IMR-90 (cell line): ENCODE measurements around the gene RDH16. TPM values are rescaled to one million over a fixed set of nuclear protein-coding genes. Genes with fewer than 3 reads are reported as not detected.

Experiments used
- ATAC-seq: fragments of 200-7000 bp; cut with Tn5 transposase; 2 replicates; pipeline ENCODE4 v1.9.1; 2020; ENCODE audit warnings: low read depth, mild to moderate bottlenecking, moderate library complexity
- BruUV-seq: library from RNA; stranded (reverse); fragments of 400-500 nt; replicated peaks from 2 replicates; lab custom pipeline; 2021; lab: Mats Ljungman, UMichigan
- CTCF ChIA-PET: fragments of 300-600 bp; formaldehyde crosslinking; extraction: SDS; loops from one replicate; lab custom pipeline; 2021; ENCODE audit warnings: antibody characterized with exemption; lab: Yijun Ruan, JAX
- POLR2A ChIA-PET: fragments of 300-600 bp; sonication (Branson Sonifier 250); formaldehyde crosslinking; loops from one replicate; lab custom pipeline; 2022; ENCODE audit warnings: antibody characterized with exemption; ENCODE audit not compliant: unreplicated experiment; lab: Charles Lee
- DNase-seq: peaks from one replicate; pipeline ENCODE4 v3.0.0; 2013
- H2AFZ ChIP-seq: replicated peaks from 2 replicates; pipeline ENCODE3; 2013; ENCODE audit warnings: low read length, mild to moderate bottlenecking; ENCODE audit not compliant: poor library complexity
- H2AK5ac ChIP-seq: 2 replicates; pipeline ENCODE4 v1.6.1; 2013; ENCODE audit warnings: low read depth, low read length, inconsistent platforms
- H2AK9ac ChIP-seq: replicated peaks from 2 replicates; pipeline ENCODE3; 2013; ENCODE audit warnings: mild to moderate bottlenecking, low read depth, low read length, moderate library complexity; ENCODE audit not compliant: poor library complexity
- H2BK120ac ChIP-seq: 2 replicates; pipeline ENCODE4 v1.6.1; 2013; ENCODE audit warnings: low read depth, low read length, inconsistent platforms
- H2BK15ac ChIP-seq: 3 replicates; pipeline ENCODE4 v1.6.1; 2013; ENCODE audit warnings: low read depth, low read length, inconsistent platforms
- H2BK20ac ChIP-seq: 2 replicates; pipeline ENCODE4 v1.6.1; 2013; ENCODE audit warnings: low read depth, mild to moderate bottlenecking, inconsistent platforms, low read length, moderate library complexity
- H2BK5ac ChIP-seq: 2 replicates; pipeline ENCODE4 v1.6.1; 2013; ENCODE audit warnings: mild to moderate bottlenecking, low read depth, low read length, inconsistent platforms; ENCODE audit not compliant: poor library complexity, severe bottlenecking
- H3K14ac ChIP-seq: replicated peaks from 2 replicates; pipeline ENCODE4 v1.6.1; 2013; ENCODE audit warnings: low read depth, low read length, inconsistent platforms
- H3K18ac ChIP-seq: 2 replicates; pipeline ENCODE4 v1.6.1; 2013; ENCODE audit warnings: low read depth, low read length, control low read depth
- H3K23ac ChIP-seq: 2 replicates; pipeline ENCODE4 v1.6.1; 2013; ENCODE audit warnings: low read depth, low read length, inconsistent platforms
- H3K27ac ChIP-seq: 2 replicates; pipeline ENCODE4 v1.5.1; 2013; ENCODE audit warnings: mild to moderate bottlenecking, control low read depth, low read length; ENCODE audit not compliant: insufficient read depth
- H3K27me3 ChIP-seq: 2 replicates; pipeline ENCODE4 v1.6.1; 2013; ENCODE audit warnings: low read length; ENCODE audit not compliant: control insufficient read depth, insufficient read depth
- H3K36me3 ChIP-seq: 2 replicates; pipeline ENCODE4 v1.6.1; 2013; ENCODE audit warnings: low read length, mixed read lengths; ENCODE audit not compliant: control insufficient read depth, insufficient read depth
- H3K4ac ChIP-seq: 2 replicates; pipeline ENCODE4 v1.6.1; 2013; ENCODE audit warnings: low read depth, low read length, inconsistent platforms
- H3K4me1 ChIP-seq: 2 replicates; pipeline ENCODE4 v1.6.1; 2013; ENCODE audit warnings: low read length, mixed read lengths; ENCODE audit not compliant: control insufficient read depth, insufficient read depth
- H3K4me2 ChIP-seq: 2 replicates; pipeline ENCODE4 v1.6.1; 2013; ENCODE audit warnings: low read depth, mild to moderate bottlenecking, control low read depth, low read length, moderate library complexity
- H3K4me3 ChIP-seq: 2 replicates; pipeline ENCODE4 v1.5.1; 2013; ENCODE audit warnings: low read depth, mild to moderate bottlenecking, control low read depth, low read length, moderate library complexity; ENCODE audit not compliant: insufficient read depth
- H3K56ac ChIP-seq: 2 replicates; pipeline ENCODE4 v1.6.1; 2013; ENCODE audit warnings: low read length, inconsistent platforms; ENCODE audit not compliant: insufficient read depth; ENCODE audit errors: extremely low read depth
- H3K79me1 ChIP-seq, 2 experiments: 2 replicates each; pipeline ENCODE4 v1.6.1; 2013; ENCODE audit warnings: low read length in 2 of 2, inconsistent platforms in 1 of 2, low read depth in 1 of 2
- H3K9ac ChIP-seq: 2 replicates; pipeline ENCODE4 v1.6.1; 2013; ENCODE audit warnings: low read depth, low read length, control low read depth
- H3K9me1 ChIP-seq: 2 replicates; pipeline ENCODE4 v1.6.1; 2013; ENCODE audit warnings: low read length, inconsistent platforms; ENCODE audit not compliant: insufficient read depth
- H3K9me3 ChIP-seq: 2 replicates; pipeline ENCODE4 v1.6.1; 2013; ENCODE audit warnings: low read length; ENCODE audit not compliant: control insufficient read depth, insufficient read depth
- H4K20me1 ChIP-seq: 2 replicates; pipeline ENCODE4 v1.6.1; 2013; ENCODE audit warnings: low read length, inconsistent platforms; ENCODE audit not compliant: insufficient read depth
- H4K5ac ChIP-seq: 2 replicates; pipeline ENCODE4 v1.6.1; 2013; ENCODE audit warnings: mild to moderate bottlenecking, low read depth, low read length, control low read depth
- H4K8ac ChIP-seq, 2 experiments: 2 replicates each; pipeline ENCODE4 v1.6.1; 2013; ENCODE audit warnings: low read depth in 2 of 2, low read length in 2 of 2, control low read depth in 1 of 2, inconsistent platforms in 1 of 2
- H4K91ac ChIP-seq: 2 replicates; pipeline ENCODE4 v1.6.1; 2013; ENCODE audit warnings: low read depth, low read length, inconsistent platforms; ENCODE audit not compliant: insufficient read depth
- BHLHE40 ChIP-seq: fragments of 150-350 bp; IDR thresholded peaks from 2 replicates; pipeline ENCODE4 v1.6.1; 2016; ENCODE audit warnings: mild to moderate bottlenecking, low read depth, low read length
- CEBPB ChIP-seq: IDR thresholded peaks from 2 replicates; pipeline ENCODE4 v1.6.1; 2012; ENCODE audit warnings: low read depth, low read length, improper control_type of control experiment
- FOS ChIP-seq: fragments of 150-350 bp; IDR thresholded peaks from 2 replicates; pipeline ENCODE4 v1.6.1; 2016; ENCODE audit warnings: low read depth, low read length
- NFE2L2 ChIP-seq: fragments of 150-350 bp; IDR thresholded peaks from 2 replicates; pipeline ENCODE4 v1.6.1; 2016; ENCODE audit warnings: low read depth, mild to moderate bottlenecking, low read length
- POLR2A ChIP-seq: IDR thresholded peaks from 2 replicates; pipeline ENCODE4 v1.6.1; 2012; ENCODE audit warnings: mild to moderate bottlenecking, low read depth, low read length
- WGBS, 2 experiments: methylation state at CpG; one replicate each; pipeline versions ENCODE4 v1.1.5 to v1.1.7; 2013; ENCODE audit warnings: missing lambda C conversion rate in 2 of 2; ENCODE audit not compliant: insufficient read length in 1 of 2; ENCODE audit errors: extremely low coverage in 2 of 2; 5-methylcytosine and 5-hydroxymethylcytosine counted together
- dilution Hi-C: fragments of 300-500 bp; cut with HindIII; formaldehyde crosslinking; loops from one replicate; pipeline ENCODE4 v1.14.3; 2018; ENCODE audit warnings: low sequenced_read_pairs; ENCODE audit not compliant: unreplicated experiment
- in situ Hi-C: fragments of 300-500 bp; cut with MboI; formaldehyde crosslinking; loops from 3 replicates; pipeline ENCODE4 v1.14.3; 2019; ENCODE audit warnings: low sequenced_read_pairs, inconsistent platforms, mixed read lengths
- intact Hi-C: fragments of 100-400 bp; cut with micrococcal nuclease; formaldehyde crosslinking; loops from 2 replicates; pipeline ENCODE4 v1.10.0; 2022
- polyA plus RNA-seq, 3 experiments: library from polyadenylated mRNA; depleted of rRNA; stranded (reverse); fragments of >200 nt; gene quantifications; 2 replicates each; pipeline ENCODE4 v1.2.3, GENCODE V29; 2012; ENCODE audit warnings: low replicate concordance in 1 of 3
- total RNA-seq: library from RNA; depleted of rRNA; stranded (reverse); fragments of >200 nt; gene quantifications from 2 replicates; pipeline ENCODE4 v1.2.3, GENCODE V29; 2012
- TF ChIP-seq, protein P1 (sequence below): fragments of 150-350 bp; IDR thresholded peaks from 2 replicates; pipeline ENCODE4 v1.6.1; 2016; ENCODE audit warnings: low read depth, mild to moderate bottlenecking, low read length, moderate library complexity, borderline replicate concordance

RDH16 gene
- total and polyA plus RNA-seq, 2 of the 4 experiments (the other 2 are of a cell fraction) = not detected

DNA sequence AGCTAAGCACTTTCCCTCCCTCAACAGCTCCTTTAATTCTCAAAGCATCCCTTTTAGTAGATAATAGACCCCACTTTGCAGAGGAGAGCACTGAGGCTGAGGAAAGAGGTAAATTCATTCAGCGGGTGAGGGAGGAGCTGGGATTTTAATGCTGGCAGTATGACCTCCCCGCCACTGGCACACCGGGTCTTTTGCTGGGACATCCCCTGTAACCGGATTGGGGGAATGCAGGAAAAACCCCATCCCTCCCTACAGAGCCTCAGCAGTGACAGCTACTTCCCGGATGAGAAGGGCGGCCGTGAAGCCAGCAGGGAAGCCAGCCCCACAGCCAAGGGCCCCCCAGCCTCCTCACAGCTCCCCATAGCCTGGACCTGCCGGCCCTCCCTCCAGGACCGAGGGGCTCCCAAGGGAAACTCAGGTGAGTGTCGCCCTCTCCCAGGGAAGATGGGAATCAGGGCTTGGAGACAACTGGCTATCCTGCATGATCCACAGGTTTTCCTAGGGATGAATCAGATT lies 36.9 kb upstream of the RDH16 start:
- H2AK9ac ChIP-seq = no peak overlapping the region

More for the DNA sequence above, 36.9 kb upstream of the RDH16 start:
- ATAC-seq (no peak), DNase-seq (no peak)
- H3K36me3 ChIP-seq = peaks cover 11% of the 10 kb centered on the region; the same call in 1 of the 2 replicates
- H3K18ac ChIP-seq = no peak overlapping the region
- H3K4me2 ChIP-seq = no peak overlapping the region
- H4K8ac ChIP-seq = no peak overlapping the region
- no peak overlapping the region for H2BK20ac ChIP-seq
- no peak overlapping the region for H3K56ac ChIP-seq
- intact Hi-C loops (no loop called here), in situ Hi-C loops (loop anchor here (25.0 kb wide), 1 partner anchor 482 kb away; the partner anchor contains the start of gene RBMS2), dilution Hi-C loops (no loop called here)
- no peak overlapping the region for H4K5ac ChIP-seq
- H2BK120ac ChIP-seq = no peak overlapping the region
- H3K4me1 ChIP-seq = no peaks in the 10 kb centered on the region; the same call in 1 of the 2 replicates
- H3K9ac ChIP-seq = no peak overlapping the region
- H2BK15ac ChIP-seq = no peak overlapping the region
- no peak overlapping the region for H2BK5ac ChIP-seq
- no peak for TF ChIP-seq POLR2A
- TF ChIP-seq BHLHE40 = no peak
- TF ChIP-seq FOS = no peak
- TF ChIP-seq, protein P1, sequence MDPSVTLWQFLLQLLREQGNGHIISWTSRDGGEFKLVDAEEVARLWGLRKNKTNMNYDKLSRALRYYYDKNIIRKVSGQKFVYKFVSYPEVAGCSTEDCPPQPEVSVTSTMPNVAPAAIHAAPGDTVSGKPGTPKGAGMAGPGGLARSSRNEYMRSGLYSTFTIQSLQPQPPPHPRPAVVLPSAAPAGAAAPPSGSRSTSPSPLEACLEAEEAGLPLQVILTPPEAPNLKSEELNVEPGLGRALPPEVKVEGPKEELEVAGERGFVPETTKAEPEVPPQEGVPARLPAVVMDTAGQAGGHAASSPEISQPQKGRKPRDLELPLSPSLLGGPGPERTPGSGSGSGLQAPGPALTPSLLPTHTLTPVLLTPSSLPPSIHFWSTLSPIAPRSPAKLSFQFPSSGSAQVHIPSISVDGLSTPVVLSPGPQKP = no peak
- TF ChIP-seq NFE2L2 = no peak
- no peak for TF ChIP-seq CEBPB
- no peak overlapping the region for H3K14ac ChIP-seq
- H3K27ac ChIP-seq = no peak overlapping the region
- H4K91ac ChIP-seq = no peak overlapping the region
- H4K20me1 ChIP-seq = peaks cover 14% of the 10 kb centered on the region
- POLR2A ChIA-PET = no interaction called here
- no peak overlapping the region for H3K4ac ChIP-seq
- no peaks in the 10 kb centered on the region for H3K27me3 ChIP-seq
- H3K4me3 ChIP-seq = no peak overlapping the region
- H2AK5ac ChIP-seq = no peak overlapping the region
- peaks cover 13% of the 10 kb centered on the region for H3K9me1 ChIP-seq
- BruUV-seq = no TSS peak
- H3K9me3 ChIP-seq = no peaks in the 10 kb centered on the region
- no peak overlapping the region for H2AFZ ChIP-seq
- H3K79me1 ChIP-seq = peaks cover 0 to 16% of the 10 kb centered on the region in 2 experiments; a peak in 3 of 4 replicates
- no peak overlapping the region for H3K23ac ChIP-seq
- CTCF ChIA-PET = no interaction called here
- WGBS, 2 experiments = no CpG with 5 or more reads among the region's 10 CpGs
